Left lung (tissue), 10 donors: ENCODE results near the gene SSX2IP. TPM values are rescaled to one million over a fixed set of nuclear protein-coding genes. Genes with fewer than 3 reads are reported as not detected.
A peak's percentile ranks its signal among the peaks of the same experiment; 100 is the strongest.
"Not testable (repeated sequence)": the region's sequence is repeated elsewhere in the genome, so short reads cannot be mapped to it uniquely, and the experiment has no call there.

Source experiments
- ATAC-seq: fragments of 200-7000 bp; cut with Tn5 transposase; one replicate; pipeline ENCODE4 v1.9.1; 2020; ENCODE audit warnings: moderate library complexity
- DNase-seq, 4 donors: peaks; one replicate each; pipeline ENCODE4 v3.0.0-alpha.2; 2013 to 2020
- H3K27ac ChIP-seq, 2 donors: fragments of 200-600 bp; sonication (generic) in 1 of 2; one replicate each; pipeline versions ENCODE4 v1.5.0 to v1.8.0; 2020 to 2021
- H3K27me3 ChIP-seq, 2 donors: fragments of 200-600 bp; sonication (generic) in 1 of 2; one replicate each; pipeline versions ENCODE4 v1.5.0 to v1.8.0; 2020 to 2021
- H3K36me3 ChIP-seq, 2 donors: fragments of 200-600 bp; sonication (generic) in 1 of 2; one replicate each; pipeline versions ENCODE4 v1.5.0 to v1.8.0; 2020 to 2021
- H3K4me1 ChIP-seq, 2 donors: fragments of 200-600 bp; one replicate each; pipeline ENCODE4 v1.8.0; 2021
- H3K4me3 ChIP-seq, 2 donors: fragments of 200-600 bp; sonication (generic) in 1 of 2; one replicate each; pipeline versions ENCODE4 v1.5.0 to v1.8.0; 2020 to 2021; ENCODE audit warnings: mild to moderate bottlenecking in 1 of 2
- H3K9me3 ChIP-seq, 2 donors: fragments of 200-600 bp; sonication (generic) in 1 of 2; one replicate each; pipeline versions ENCODE4 v1.5.0 to v1.8.0; 2020 to 2021
- CTCF ChIP-seq, 2 donors: fragments of 200-600 bp; sonication (generic) in 1 of 2; IDR thresholded peaks; one replicate each; pipeline versions ENCODE4 v1.5.0 to v1.8.0; 2021; ENCODE audit warnings: antibody characterized with exemption in 2 of 2
- intact Hi-C, 2 donors: fragments of 100-400 bp; cut with DNase I; formaldehyde crosslinking; loops; one replicate each; pipeline versions ENCODE4 v1.11.2 to v1.14.2; 2022
- polyA plus RNA-seq, 6 donors: library from polyadenylated mRNA; unstranded; fragments of 120-200 nt; gene quantifications; one replicate each; pipeline ENCODE4 v1.2.1, GENCODE V29; 2013; ENCODE audit not compliant: insufficient read length in 6 of 6
- total RNA-seq, 2 donors: library from RNA; stranded (reverse); fragmentation: NEBNext Ultra II Directional; extraction: Animal tissue kit (Norgen Biotek cat#: 25700); gene quantifications; one replicate each; pipeline ENCODE4 v1.2.1, GENCODE V29; 2021
- donor health status: DM: no; HTN: yes; CAD: no.
- donor health status: DM: no; HTN: no; CAD: no.

Gene SSX2IP
- total and polyA plus RNA-seq, 8 donors, result 10.1 to 20.2 (median 17.8) TPM

GRCh38 chr1:84603223-84603622 lies 87.0 kb downstream of the SSX2IP start:
- DNase-seq (no peak), ATAC-seq (no peak)
- intact Hi-C loops, result no loop called here
- H3K4me3 ChIP-seq, result no peak overlapping the region
- no peaks in the 10 kb centered on the region for H3K4me1 ChIP-seq
- peaks cover 0 to 41% of the 10 kb centered on the region in 2 donors for H3K9me3 ChIP-seq
- H3K27ac ChIP-seq, result no peak overlapping the region
- H3K27me3 ChIP-seq, result no peaks in the 10 kb centered on the region
- no peaks in the 10 kb centered on the region for H3K36me3 ChIP-seq
- TF ChIP-seq CTCF (IDR thresholded peaks at IDR 0.05), result no peak

GRCh38 chr1:84600796-84601195 lies 89.5 kb downstream of the SSX2IP start:
- H3K36me3 ChIP-seq, result no peaks in the 10 kb centered on the region
- no peak overlapping the region for H3K4me3 ChIP-seq
- no peak for ATAC-seq
- TF ChIP-seq CTCF (IDR thresholded peaks at IDR 0.05), result no peak
- no peak for DNase-seq
- H3K9me3 ChIP-seq, result peaks cover 0 to 24% of the 10 kb centered on the region in 2 donors
- no peaks in the 10 kb centered on the region for H3K27me3 ChIP-seq
- intact Hi-C loops, result no loop called here
- H3K27ac ChIP-seq, result no peak overlapping the region
- no peaks in the 10 kb centered on the region for H3K4me1 ChIP-seq

- Histone ChIP-seq H3K27me3 (no peaks in the 10 kb centered on the region), H3K9me3 (peaks cover 0 to 7% of the 10 kb centered on the region in 2 donors), H3K4me1 (no peaks in the 10 kb centered on the region), H3K27ac (no peak overlapping the region), H3K4me3 (no peak overlapping the region), H3K36me3 (no peaks in the 10 kb centered on the region)
- no peak for DNase-seq
- intact Hi-C loops, result no loop called here
- ATAC-seq, result peak; percentile 27
- no peak for TF ChIP-seq CTCF (IDR thresholded peaks at IDR 0.05)
Measured at GRCh38 chr1:84598846-84599741, 91.2 kb downstream of the SSX2IP start.

GRCh38 chr1:84598418-84598817 lies 91.8 kb downstream of the SSX2IP start:
- H3K4me1 ChIP-seq, result no peaks in the 10 kb centered on the region
- intact Hi-C loops, result no loop called here
- H3K36me3 ChIP-seq, result no peaks in the 10 kb centered on the region
- TF ChIP-seq CTCF (IDR thresholded peaks at IDR 0.05), result no peak
- DNase-seq (no peak), ATAC-seq (no peak)
- H3K4me3 ChIP-seq, result no peak overlapping the region
- peaks cover 0 to 5% of the 10 kb centered on the region in 2 donors for H3K9me3 ChIP-seq
- no peaks in the 10 kb centered on the region for H3K27me3 ChIP-seq
- no peak overlapping the region for H3K27ac ChIP-seq

GRCh38 chr1:84597011-84597410 lies 93.2 kb downstream of the SSX2IP start:
- H3K27me3 ChIP-seq, result no peaks in the 10 kb centered on the region
- no peaks in the 10 kb centered on the region for H3K36me3 ChIP-seq
- intact Hi-C loops, result no loop called here
- H3K4me1 ChIP-seq, result no peaks in the 10 kb centered on the region
- no peak for ATAC-seq
- DNase-seq, result no peak
- peaks cover 0 to 4% of the 10 kb centered on the region in 2 donors for H3K9me3 ChIP-seq
- no peak overlapping the region for H3K4me3 ChIP-seq
- no peak overlapping the region for H3K27ac ChIP-seq
- TF ChIP-seq CTCF (IDR thresholded peaks at IDR 0.05), result no peak

GRCh38 chr1:84594959-84595358 lies 95.3 kb downstream of the SSX2IP start:
- H3K4me1 ChIP-seq, ATAC-seq, H3K27ac ChIP-seq, DNase-seq, H3K4me3 ChIP-seq, H3K9me3 ChIP-seq, H3K27me3 ChIP-seq, H3K36me3 ChIP-seq, intact Hi-C loops: not testable (repeated sequence)
